SK-N-SH treated with all-trans-retinoic acid at 6 μM for 48 hours (cell line): ENCODE measurements around the gene THADA.
A peak's percentile ranks its signal among the peaks of the same experiment; 100 is the strongest.

ENCODE experiments used
- ATAC-seq: fragments of 200-7000 bp; cut with Tn5 transposase; 3 replicates; pipeline ENCODE4 v1.9.1; 2020; ENCODE audit warnings: mild to moderate bottlenecking, moderate library complexity
- ARNTL ChIP-seq: fragments of 450-650 bp; formaldehyde crosslinking; IDR thresholded peaks from 2 replicates; pipeline ENCODE4 v1.5.0; 2020; ENCODE audit warnings: low read depth, mild to moderate bottlenecking, moderate library complexity, borderline replicate concordance
- BACH2 ChIP-seq: fragments of 250-450 bp; sonication (Bioruptor Pico); IDR thresholded peaks from 2 replicates; pipeline ENCODE4 v1.9.0; 2021; ENCODE audit warnings: mild to moderate bottlenecking, borderline replicate concordance
- CREB5 ChIP-seq: fragments of 250-450 bp; sonication (Bioruptor Pico); IDR thresholded peaks from 2 replicates; pipeline ENCODE4 v1.5.1; 2020; ENCODE audit warnings: low read depth, mild to moderate bottlenecking, moderate library complexity
- CSDC2 ChIP-seq: fragments of 250-450 bp; sonication (Bioruptor Pico); IDR thresholded peaks from 2 replicates; pipeline ENCODE4 v1.5.0; 2020; ENCODE audit warnings: mild to moderate bottlenecking, moderate library complexity
- CSRNP3 ChIP-seq: fragments of 250-450 bp; sonication (Bioruptor Pico); IDR thresholded peaks from 2 replicates; pipeline ENCODE4 v1.5.1; 2021; ENCODE audit warnings: mild to moderate bottlenecking, moderate library complexity
- ESRRG ChIP-seq: fragments of 250-450 bp; sonication (Bioruptor Pico); IDR thresholded peaks from 2 replicates; pipeline ENCODE4 v1.6.1; 2021; ENCODE audit warnings: mild to moderate bottlenecking
- GLIS3 ChIP-seq: fragments of 250-450 bp; sonication (Bioruptor Pico); IDR thresholded peaks from 2 replicates; pipeline ENCODE4 v1.5.0; 2020; ENCODE audit warnings: mild to moderate bottlenecking, moderate library complexity
- ISL1 ChIP-seq: fragments of 250-450 bp; sonication (Bioruptor Pico); IDR thresholded peaks from 2 replicates; pipeline ENCODE4 v2.1.2; 2022; ENCODE audit warnings: mild to moderate bottlenecking, moderate library complexity
- OSR1 ChIP-seq: fragments of 250-450 bp; sonication (Bioruptor Pico); IDR thresholded peaks from 2 replicates; pipeline ENCODE4 v1.8.0; 2022; ENCODE audit warnings: moderate library complexity, mild to moderate bottlenecking, inconsistent platforms
- PPARA ChIP-seq: fragments of 250-450 bp; sonication (Bioruptor Pico); IDR thresholded peaks from 2 replicates; pipeline ENCODE4 v1.5.0; 2020; ENCODE audit warnings: mild to moderate bottlenecking, borderline replicate concordance
- RARB ChIP-seq: fragments of 250-450 bp; sonication (Bioruptor Pico); IDR thresholded peaks from 2 replicates; pipeline ENCODE4 v1.8.0; 2021; ENCODE audit warnings: mild to moderate bottlenecking, moderate library complexity
- SNAI2 ChIP-seq: fragments of 250-450 bp; sonication (Bioruptor Pico); IDR thresholded peaks from 2 replicates; pipeline ENCODE4 v1.5.0; 2020; ENCODE audit warnings: mild to moderate bottlenecking, moderate library complexity
- TCF4 ChIP-seq: fragments of 250-450 bp; sonication (Bioruptor Pico); IDR thresholded peaks from 2 replicates; pipeline ENCODE4 v1.8.0; 2021; ENCODE audit warnings: mild to moderate bottlenecking, moderate library complexity, borderline replicate concordance
- TOX ChIP-seq: fragments of 250-450 bp; sonication (Bioruptor Pico); IDR thresholded peaks from 2 replicates; pipeline ENCODE4 v1.8.0; 2021; ENCODE audit warnings: mild to moderate bottlenecking, moderate library complexity, borderline replicate concordance
- TSHZ2 ChIP-seq: fragments of 250-450 bp; sonication (Bioruptor Pico); IDR thresholded peaks from 2 replicates; pipeline ENCODE4 v1.5.0; 2020; ENCODE audit warnings: mild to moderate bottlenecking, moderate library complexity
- ZC3H10 ChIP-seq: fragments of 250-450 bp; sonication (Bioruptor Pico); IDR thresholded peaks from 2 replicates; pipeline ENCODE4 v1.5.1; 2021; ENCODE audit warnings: mild to moderate bottlenecking, moderate library complexity
- ZFP30 ChIP-seq: fragments of 450-650 bp; formaldehyde crosslinking; IDR thresholded peaks from 2 replicates; pipeline ENCODE4 v1.5.0; 2022; ENCODE audit warnings: mild to moderate bottlenecking, moderate library complexity
- ZNF565 ChIP-seq: fragments of 450-650 bp; formaldehyde crosslinking; conservative IDR thresholded peaks from 2 replicates; pipeline ENCODE4 v1.5.0; 2020; ENCODE audit warnings: low read depth, mild to moderate bottlenecking, moderate library complexity
- ZNF70 ChIP-seq: fragments of 450-650 bp; formaldehyde crosslinking; IDR thresholded peaks from 2 replicates; pipeline ENCODE4 v1.5.0; 2020; ENCODE audit warnings: mild to moderate bottlenecking, moderate library complexity
- TF ChIP-seq, protein P1 (sequence below): fragments of 250-450 bp; sonication (Bioruptor Pico); IDR thresholded peaks from 2 replicates; pipeline ENCODE4 v1.8.0; 2020; ENCODE audit warnings: mild to moderate bottlenecking, moderate library complexity, borderline replicate concordance
- TF ChIP-seq, protein P2 (sequence below): fragments of 250-450 bp; sonication (Bioruptor Pico); IDR thresholded peaks from 2 replicates; pipeline ENCODE4 v1.8.0; 2021; ENCODE audit warnings: low read depth, mild to moderate bottlenecking, moderate library complexity, borderline replicate concordance

THADA gene

GRCh38 chr2:43258547-43259156, 337.2 kb downstream of the THADA start:
- TF ChIP-seq ZC3H10 (CRISPR knock-in tag) (no peak), SNAI2 (CRISPR knock-in tag) (no peak), ZFP30 (CRISPR knock-in tag) (no peak), ZNF70 (CRISPR knock-in tag) (no peak), CSRNP3 (no peak), OSR1 (CRISPR knock-in tag) (no peak), TOX (CRISPR knock-in tag) (no peak), RARB (CRISPR knock-in tag) (no peak), ZNF565 (CRISPR knock-in tag) (no peak), BACH2 (CRISPR knock-in tag) (no peak), ARNTL (no peak), CSDC2 (CRISPR knock-in tag) (no peak)
- TF ChIP-seq, protein P1, sequence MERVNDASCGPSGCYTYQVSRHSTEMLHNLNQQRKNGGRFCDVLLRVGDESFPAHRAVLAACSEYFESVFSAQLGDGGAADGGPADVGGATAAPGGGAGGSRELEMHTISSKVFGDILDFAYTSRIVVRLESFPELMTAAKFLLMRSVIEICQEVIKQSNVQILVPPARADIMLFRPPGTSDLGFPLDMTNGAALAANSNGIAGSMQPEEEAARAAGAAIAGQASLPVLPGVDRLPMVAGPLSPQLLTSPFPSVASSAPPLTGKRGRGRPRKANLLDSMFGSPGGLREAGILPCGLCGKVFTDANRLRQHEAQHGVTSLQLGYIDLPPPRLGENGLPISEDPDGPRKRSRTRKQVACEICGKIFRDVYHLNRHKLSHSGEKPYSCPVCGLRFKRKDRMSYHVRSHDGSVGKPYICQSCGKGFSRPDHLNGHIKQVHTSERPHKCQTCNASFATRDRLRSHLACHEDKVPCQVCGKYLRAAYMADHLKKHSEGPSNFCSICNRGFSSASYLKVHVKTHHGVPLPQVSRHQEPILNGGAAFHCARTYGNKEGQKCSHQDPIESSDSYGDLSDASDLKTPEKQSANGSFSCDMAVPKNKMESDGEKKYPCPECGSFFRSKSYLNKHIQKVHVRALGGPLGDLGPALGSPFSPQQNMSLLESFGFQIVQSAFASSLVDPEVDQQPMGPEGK, result no peak
- TF ChIP-seq, protein P2, sequence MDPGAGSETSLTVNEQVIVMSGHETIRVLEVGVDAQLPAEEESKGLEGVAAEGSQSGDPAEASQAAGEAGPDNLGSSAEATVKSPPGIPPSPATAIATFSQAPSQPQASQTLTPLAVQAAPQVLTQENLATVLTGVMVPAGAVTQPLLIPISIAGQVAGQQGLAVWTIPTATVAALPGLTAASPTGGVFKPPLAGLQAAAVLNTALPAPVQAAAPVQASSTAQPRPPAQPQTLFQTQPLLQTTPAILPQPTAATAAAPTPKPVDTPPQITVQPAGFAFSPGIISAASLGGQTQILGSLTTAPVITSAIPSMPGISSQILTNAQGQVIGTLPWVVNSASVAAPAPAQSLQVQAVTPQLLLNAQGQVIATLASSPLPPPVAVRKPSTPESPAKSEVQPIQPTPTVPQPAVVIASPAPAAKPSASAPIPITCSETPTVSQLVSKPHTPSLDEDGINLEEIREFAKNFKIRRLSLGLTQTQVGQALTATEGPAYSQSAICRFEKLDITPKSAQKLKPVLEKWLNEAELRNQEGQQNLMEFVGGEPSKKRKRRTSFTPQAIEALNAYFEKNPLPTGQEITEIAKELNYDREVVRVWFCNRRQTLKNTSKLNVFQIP (CRISPR knock-in tag), result no peak
- no peak for ATAC-seq

- no peak for ATAC-seq
- TF ChIP-seq ISL1 (CRISPR knock-in tag) (peak; percentile 61), SNAI2 (CRISPR knock-in tag) (no peak), ARNTL (no peak), CSRNP3 (no peak), TCF4 (CRISPR knock-in tag) (no peak), ZNF70 (CRISPR knock-in tag) (no peak), ESRRG (CRISPR knock-in tag) (no peak)
- TF ChIP-seq, protein P2 (CRISPR knock-in tag), result no peak
Measured at GRCh38 chr2:43255296-43255910, 340.4 kb downstream of the THADA start.

DNA sequence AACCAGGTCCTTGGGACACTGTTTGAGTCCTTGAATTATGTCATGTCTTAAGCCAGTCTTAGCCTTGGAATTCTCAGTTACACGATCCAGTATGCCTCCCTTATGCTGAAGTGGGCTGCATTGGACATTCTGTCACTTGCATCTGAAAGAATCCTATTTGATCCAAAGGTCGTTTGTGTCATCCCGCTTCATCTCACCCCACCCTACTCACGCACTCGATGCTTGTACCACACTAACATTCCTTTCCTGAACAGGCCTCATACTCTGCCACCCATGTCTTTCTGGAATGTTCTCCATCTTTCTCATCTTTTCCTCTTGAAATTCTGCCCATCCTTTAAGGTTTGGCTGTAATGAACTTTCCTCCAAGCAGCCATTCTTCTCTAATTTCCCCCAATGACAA, 341.5 kb downstream of the THADA start:
- no peak for ATAC-seq

GRCh38 chr2:43251171-43251731, 344.6 kb downstream of the THADA start:
- ATAC-seq, result peak; percentile 98
- TF ChIP-seq CSDC2 (CRISPR knock-in tag), result peak; percentile 74; the same call in 1 of the 2 replicates
- peak; percentile 89; the same call in 1 of the 2 replicates for TF ChIP-seq SNAI2 (CRISPR knock-in tag)
- peak; percentile 99 for TF ChIP-seq CREB5 (CRISPR knock-in tag)
- peak; percentile 76 for TF ChIP-seq CSRNP3
- TF ChIP-seq ZNF565 (CRISPR knock-in tag), result peak; percentile 86; the same call in 1 of the 2 replicates
- TF ChIP-seq PPARA (CRISPR knock-in tag), result no peak
- peak; percentile 85 for TF ChIP-seq TSHZ2 (CRISPR knock-in tag)
- TF ChIP-seq ZC3H10 (CRISPR knock-in tag), result no peak
- no peak for TF ChIP-seq BACH2 (CRISPR knock-in tag)

More for the DNA sequence above, 341.5 kb downstream of the THADA start:
- no peak for TF ChIP-seq GLIS3
- TF ChIP-seq, all 23 proteins: peak for 0
